Measurements from ENCODE around the gene PTRH1. TPM values are rescaled to one million over a fixed set of nuclear protein-coding genes. Genes with fewer than 3 reads are reported as not detected.

PTRH1 gene
- total RNA-seq (2022; extraction: Qiagen RNA extraction): 13.9 to 23.8 TPM (median 22.7 TPM) in 5 replicates

GRCh38 chr9:127715470-127716337 lies at the start of gene PTRH1, which contains the start of gene TTC16:
Gene PTRH1, minus strand, starts transcription at chr9:127715663. Its CDS starts 24 bp downstream, at chr9:127715639.
Gene TTC16, plus strand, starts transcription at chr9:127716079. Its CDS starts 67 bp downstream, at chr9:127716146.

GRCh38 chr9:127734747-127735529 lies 19.5 kb upstream of the PTRH1 start, which contains the start of gene TOR2A:
Gene TOR2A, minus strand, starts transcription at chr9:127735294. Its CDS starts 24 bp downstream, at chr9:127735270.

GRCh38 chr9:127706836-127707241 lies 8.6 kb downstream of the PTRH1 start, which contains the start of gene CFAP157:
Gene CFAP157, plus strand, starts transcription at chr9:127706988. Its CDS starts 44 bp downstream, at chr9:127707032.

Other genes with a start within 250 kb of the PTRH1 start
- gene STXBP1, start 103.4 kb downstream of the PTRH1 start, total RNA-seq (2022; extraction: Qiagen RNA extraction): 15.7 to 18.8 TPM (median 17.3 TPM) in 5 replicates
- 0.02 to 0.09 TPM (median 0.06 TPM) in 4 of 5 replicates, not detected in the other for gene CFAP157, start 8.7 kb downstream of the PTRH1 start, total RNA-seq (2022; extraction: Qiagen RNA extraction)
- 0.02 to 0.06 TPM (median 0.05 TPM) in 5 replicates for gene TTC16, start 416 bp upstream of the PTRH1 start, total RNA-seq (2022; extraction: Qiagen RNA extraction)
- 12.0 to 18.9 TPM (median 16.7 TPM) in 5 replicates for gene TOR2A, start 19.6 kb upstream of the PTRH1 start, total RNA-seq (2022; extraction: Qiagen RNA extraction)
- 0.05 to 0.16 TPM (median 0.08 TPM) in 4 of 5 replicates, not detected in the other for gene SH2D3C, start 63.0 kb upstream of the PTRH1 start, total RNA-seq (2022; extraction: Qiagen RNA extraction)
- gene CDK9, start 70.4 kb upstream of the PTRH1 start, total RNA-seq (2022; extraction: Qiagen RNA extraction): 41.7 to 49.1 TPM (median 45.3 TPM) in 5 replicates
- 46.4 to 54.0 TPM (median 47.7 TPM) in 5 replicates for gene FPGS, start 87.2 kb upstream of the PTRH1 start, total RNA-seq (2022; extraction: Qiagen RNA extraction)
- 0.10 to 0.15 TPM (median 0.13 TPM) in 5 replicates for gene ENG, start 139.0 kb upstream of the PTRH1 start, total RNA-seq (2022; extraction: Qiagen RNA extraction)
- gene AK1, start 162.0 kb upstream of the PTRH1 start, total RNA-seq (2022; extraction: Qiagen RNA extraction): 40.5 to 83.7 TPM (median 75.3 TPM) in 5 replicates
- gene ST6GALNAC6, start 183.9 kb upstream of the PTRH1 start, total RNA-seq (2022; extraction: Qiagen RNA extraction): 18.7 to 22.7 TPM (median 22.1 TPM) in 5 replicates
- 14.2 to 16.2 TPM (median 15.7 TPM) in 5 replicates for gene ST6GALNAC4, start 201.4 kb upstream of the PTRH1 start, total RNA-seq (2022; extraction: Qiagen RNA extraction)
- 1.1 to 2.4 TPM (median 1.8 TPM) in 5 replicates for gene PIP5KL1, start 215.1 kb upstream of the PTRH1 start, total RNA-seq (2022; extraction: Qiagen RNA extraction)
- gene DPM2, start 222.2 kb upstream of the PTRH1 start, total RNA-seq (2022; extraction: Qiagen RNA extraction): 32.7 to 43.3 TPM (median 42.9 TPM) in 5 replicates

Measured in A549 treated with AZD2906 at 1 μM for 4 hours (cell line).